Mammary epithelial cell (primary cell): ENCODE measurements around the gene CDH12.

ENCODE experiments used
- EZH2 ChIP-seq: IDR thresholded peaks from 2 replicates; pipeline ENCODE4 v1.6.1; 2012; ENCODE audit warnings: low read length, inconsistent platforms, borderline replicate concordance
- TF ChIP-seq, protein P1 (sequence below), 2 donors: IDR thresholded peaks in 1 of 2; conservative IDR thresholded peaks in 1 of 2; 2 replicates each; pipeline ENCODE4 v1.5.1; 2011 to 2012; ENCODE audit warnings: inconsistent platforms in 2 of 2, low read length in 2 of 2, mild to moderate bottlenecking in 2 of 2, control low read depth in 1 of 2, low read depth in 1 of 2; ENCODE audit not compliant: insufficient read depth in 1 of 2; ENCODE audit errors: extremely low read depth in 1 of 2

DNA sequence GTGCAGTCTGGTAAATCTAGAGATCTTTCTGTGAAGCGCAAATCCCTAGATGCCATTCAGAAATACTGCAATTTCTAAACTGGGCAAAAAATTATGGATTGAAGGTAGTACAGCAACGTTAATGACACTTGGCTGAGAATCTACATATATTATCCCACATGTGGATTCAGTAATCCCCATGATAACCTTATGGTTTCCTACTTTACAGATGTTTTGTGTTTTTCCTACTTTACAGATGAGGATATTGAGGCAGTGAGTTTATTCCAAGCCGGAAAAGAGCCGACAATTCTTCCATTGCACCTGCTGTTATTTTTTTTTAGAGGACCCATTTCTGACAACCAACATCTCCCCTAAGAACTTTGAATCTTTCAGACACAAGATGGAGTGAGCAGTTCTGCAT is 796.5 kb downstream of the CDH12 start:
- TF ChIP-seq, protein P1, sequence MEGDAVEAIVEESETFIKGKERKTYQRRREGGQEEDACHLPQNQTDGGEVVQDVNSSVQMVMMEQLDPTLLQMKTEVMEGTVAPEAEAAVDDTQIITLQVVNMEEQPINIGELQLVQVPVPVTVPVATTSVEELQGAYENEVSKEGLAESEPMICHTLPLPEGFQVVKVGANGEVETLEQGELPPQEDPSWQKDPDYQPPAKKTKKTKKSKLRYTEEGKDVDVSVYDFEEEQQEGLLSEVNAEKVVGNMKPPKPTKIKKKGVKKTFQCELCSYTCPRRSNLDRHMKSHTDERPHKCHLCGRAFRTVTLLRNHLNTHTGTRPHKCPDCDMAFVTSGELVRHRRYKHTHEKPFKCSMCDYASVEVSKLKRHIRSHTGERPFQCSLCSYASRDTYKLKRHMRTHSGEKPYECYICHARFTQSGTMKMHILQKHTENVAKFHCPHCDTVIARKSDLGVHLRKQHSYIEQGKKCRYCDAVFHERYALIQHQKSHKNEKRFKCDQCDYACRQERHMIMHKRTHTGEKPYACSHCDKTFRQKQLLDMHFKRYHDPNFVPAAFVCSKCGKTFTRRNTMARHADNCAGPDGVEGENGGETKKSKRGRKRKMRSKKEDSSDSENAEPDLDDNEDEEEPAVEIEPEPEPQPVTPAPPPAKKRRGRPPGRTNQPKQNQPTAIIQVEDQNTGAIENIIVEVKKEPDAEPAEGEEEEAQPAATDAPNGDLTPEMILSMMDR (conservative IDR thresholded peaks at IDR 0.05 in 1 of 2, IDR thresholded peaks at IDR 0.05 in 1 of 2; ENCODE audit: extremely low read depth in 1 of 2, insufficient read depth in 1 of 2, low read depth in 1 of 2, low read length in 2 of 2) = no peak
- no peak for TF ChIP-seq EZH2
